GM19351 (cell line): Measurements from ENCODE around the gene EIF2B5.

Experiments
- ATAC-seq: cut with Tn5 transposase; IDR thresholded peaks from one replicate; pipeline ENCODE4 v1.9.1; 2021; ENCODE audit warnings: mild to moderate bottlenecking, moderate library complexity; ENCODE audit not compliant: unreplicated experiment

The EIF2B5 gene

GRCh38 chr3:184192889-184193288, 57.7 kb downstream of the EIF2B5 start:
- ATAC-seq = no peak

GRCh38 chr3:184193991-184194539, 58.9 kb downstream of the EIF2B5 start:
- no peak for ATAC-seq
